SH-SY5Y (cell line): ENCODE data around the gene NKAIN2.

Experiments
- GATA2 ChIP-seq: IDR thresholded peaks from 2 replicates; pipeline ENCODE4 v1.6.1; 2011; ENCODE audit warnings: mild to moderate bottlenecking, low read depth, low read length
- GATA3 ChIP-seq: IDR thresholded peaks from 2 replicates; pipeline ENCODE4 v1.6.1; 2011; ENCODE audit warnings: low read depth, mild to moderate bottlenecking, low read length, moderate library complexity

DNA sequence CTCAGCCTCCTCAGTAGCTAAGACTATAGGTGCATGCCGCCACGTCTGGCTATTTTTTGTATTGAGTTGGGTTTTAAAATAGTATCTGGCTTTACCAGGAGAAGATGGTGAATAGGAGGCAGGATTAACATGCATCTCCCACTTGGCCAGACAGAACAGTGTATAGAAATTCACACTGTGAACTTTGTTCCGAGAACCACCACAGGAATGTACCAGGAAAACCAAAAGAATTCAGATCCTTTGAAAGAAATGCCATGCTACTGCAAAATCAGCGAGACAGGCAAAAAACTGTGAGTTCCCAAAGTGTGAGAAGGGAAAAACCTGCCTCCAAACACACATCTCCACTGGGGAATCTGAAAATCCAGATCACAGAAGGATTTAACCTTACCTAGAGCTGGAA lies 327.6 kb downstream of the NKAIN2 start:
- no peak for TF ChIP-seq GATA3
- TF ChIP-seq GATA2: no peak
